K562 (cell line): ENCODE results near the gene TTC27. TPM values are rescaled to one million over a fixed set of nuclear protein-coding genes. Genes with fewer than 3 reads are reported as not detected.
A peak's percentile ranks its signal among the peaks of the same experiment; 100 is the strongest.

Experiments used
- CBFA2T3 ChIP-seq: fragments of 450-650 bp; IDR thresholded peaks from 2 replicates; pipeline ENCODE4 v1.6.1; 2017
- FOXK2 ChIP-seq, 2 experiments: fragments of 450-650 bp; IDR thresholded peaks in 1 of 2; conservative IDR thresholded peaks in 1 of 2; 2 replicates each; pipeline ENCODE4 v1.6.1; 2016; ENCODE audit warnings: low read depth in 2 of 2, mild to moderate bottlenecking in 1 of 2
- GATAD2A ChIP-seq: fragments of 450-650 bp; IDR thresholded peaks from 2 replicates; pipeline ENCODE4 v1.6.1; 2017
- NCOA4 ChIP-seq: fragments of 450-650 bp; IDR thresholded peaks from 2 replicates; pipeline ENCODE4 v1.6.1; 2018; ENCODE audit warnings: mild to moderate bottlenecking; ENCODE audit not compliant: partially characterized antibody
- NFIX ChIP-seq: fragments of 250-450 bp; sonication (Bioruptor Pico); IDR thresholded peaks from 2 replicates; pipeline ENCODE4 v1.4.0; 2020; ENCODE audit warnings: low read depth, mild to moderate bottlenecking, moderate library complexity
- SMARCE1 ChIP-seq: fragments of 450-650 bp; IDR thresholded peaks from 2 replicates; pipeline ENCODE4 v1.7.1; 2016; ENCODE audit warnings: mild to moderate bottlenecking
- TBP ChIP-seq: optimal IDR thresholded peaks from 2 replicates; pipeline ENCODE3; 2011; ENCODE audit warnings: low read depth, low read length, improper control_type of control experiment
- ZBTB40 ChIP-seq, 2 experiments: fragments of 450-650 bp in 1 of 2; sonication (generic) in 1 of 2; formaldehyde crosslinking in 1 of 2; IDR thresholded peaks; 2 replicates each; pipeline versions ENCODE4 v1.7.1 to v1.9.0; 2016 to 2022; ENCODE audit warnings: inconsistent platforms in 1 of 2, mild to moderate bottlenecking in 1 of 2, missing genetic modification reagents in 1 of 2
- ZC3H4 ChIP-seq: sonication (generic); formaldehyde crosslinking; IDR thresholded peaks from 2 replicates; pipeline ENCODE4 v1.9.0; 2021; ENCODE audit warnings: missing genetic modification reagents, borderline replicate concordance
- ZC3H8 ChIP-seq: fragments of 450-650 bp; IDR thresholded peaks from 2 replicates; pipeline ENCODE4 v1.6.1; 2017
- ZFP36 ChIP-seq: fragments of 150-350 bp; IDR thresholded peaks from 2 replicates; pipeline ENCODE4 v1.6.1; 2018; ENCODE audit warnings: low read length, low read depth; ENCODE audit not compliant: partially characterized antibody
- polyA plus RNA-seq, 8 experiments: library from polyadenylated mRNA; depleted of rRNA in 4 of 8; stranded (reverse) in 5 of 8; unstranded in 3 of 8; fragments of >200 nt; fragmentation: Nextera tagmentation in 2 of 8; fragmentation: Illumina TruSeq in 1 of 8; extraction: Ambion mirVana in 2 of 8; extraction: Trizol in 1 of 8; gene quantifications; 2 replicates each; pipeline versions ENCODE4 v1.2.1 to v1.2.3, GENCODE V29; 2011 to 2014; ENCODE audit warnings: inconsistent platforms in 1 of 8, missing spikeins in 1 of 8
- total RNA-seq, 7 experiments: library from RNA; depleted of rRNA in 6 of 7; stranded (reverse); fragments of >200 nt in 6 of 7; fragmentation: Illumina TruSeq in 2 of 7; extraction: Trizol in 2 of 7; gene quantifications; 2 replicates each; pipeline versions ENCODE4 v1.2.1 to v1.2.3, GENCODE V29; 2011 to 2021; ENCODE audit warnings: low replicate concordance in 1 of 7
- TF ChIP-seq, protein P1 (sequence below), 2 experiments: fragments of 150-350 bp in 1 of 2; IDR thresholded peaks; 2 replicates each; pipeline ENCODE4 v1.6.1; 2012 to 2016; ENCODE audit warnings: low read depth in 2 of 2, low read length in 2 of 2, mild to moderate bottlenecking in 1 of 2, moderate library complexity in 1 of 2
- TF ChIP-seq, protein P2 (sequence below): conservative IDR thresholded peaks from 2 replicates; pipeline ENCODE4 v1.6.1; 2011; ENCODE audit warnings: low read depth, mild to moderate bottlenecking, low read length; ENCODE audit not compliant: control insufficient read depth

Gene TTC27
- total and polyA plus RNA-seq, 9 of the 15 experiments (the other 6 are each of a cell fraction or from before 2014, with no cell fraction given) = 44.3 to 93.4 (median 57.3) TPM

DNA sequence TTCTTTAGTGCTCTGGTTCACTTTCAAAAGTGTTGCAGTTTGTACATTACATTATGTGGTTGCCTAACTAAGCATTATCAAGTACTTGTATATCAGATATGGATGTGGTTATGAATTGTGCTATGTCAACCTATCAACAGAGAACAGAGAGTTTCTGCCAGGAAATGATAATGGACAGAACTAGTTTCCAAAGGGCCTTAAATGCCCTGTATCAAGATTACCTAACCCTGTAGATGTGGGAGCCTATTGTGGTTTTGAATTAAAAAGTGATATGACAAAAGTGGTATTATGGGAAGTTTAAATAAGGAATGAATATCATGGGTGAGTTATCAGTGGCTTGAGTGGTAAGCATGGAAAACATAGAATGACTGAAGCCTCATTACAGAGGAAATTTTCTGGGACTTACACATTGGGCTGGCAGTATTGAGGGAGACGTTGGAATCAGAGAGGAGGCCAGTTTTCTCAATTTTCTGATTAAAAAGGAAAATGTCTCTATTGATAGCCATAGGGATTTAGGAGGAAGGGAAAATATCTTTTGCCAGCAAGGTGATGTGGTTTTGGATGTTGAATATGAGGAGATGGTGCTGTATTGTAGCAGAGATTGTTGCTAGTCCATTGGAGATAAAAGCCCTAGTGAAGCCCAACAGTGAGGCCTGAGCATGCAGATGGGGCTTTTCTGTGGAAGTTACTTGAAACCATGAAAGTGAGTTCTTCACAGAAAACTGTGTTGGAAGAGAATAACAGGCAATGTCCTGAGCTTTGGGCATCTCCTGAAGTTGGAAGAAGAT, 140.7 kb downstream of the TTC27 start (continued):
- TF ChIP-seq NCOA4 (no peak), SMARCE1 (peak; percentile 99), TBP (peak; percentile 17), ZC3H4 (CRISPR knock-in tag) (no peak), NFIX (no peak), GATAD2A (peak; percentile 45; the same call in 1 of the 2 replicates), ZC3H8 (no peak), ZFP36 (no peak), FOXK2 (conservative IDR thresholded peaks at IDR 0.05 in 1 of 2, IDR thresholded peaks at IDR 0.05 in 1 of 2; ENCODE audit: low read depth in 2 of 2) (peak; percentile 58 to 64; a peak in 2 of 4 replicates), ZBTB40 (IDR thresholded peaks at IDR 0.05) (peak; percentile 20; the same call in 1 of the 2 replicates), ZBTB40 (CRISPR knock-in tag; IDR thresholded peaks at IDR 0.05) (no peak), CBFA2T3 (peak; percentile 98)
- TF ChIP-seq, protein P1, sequence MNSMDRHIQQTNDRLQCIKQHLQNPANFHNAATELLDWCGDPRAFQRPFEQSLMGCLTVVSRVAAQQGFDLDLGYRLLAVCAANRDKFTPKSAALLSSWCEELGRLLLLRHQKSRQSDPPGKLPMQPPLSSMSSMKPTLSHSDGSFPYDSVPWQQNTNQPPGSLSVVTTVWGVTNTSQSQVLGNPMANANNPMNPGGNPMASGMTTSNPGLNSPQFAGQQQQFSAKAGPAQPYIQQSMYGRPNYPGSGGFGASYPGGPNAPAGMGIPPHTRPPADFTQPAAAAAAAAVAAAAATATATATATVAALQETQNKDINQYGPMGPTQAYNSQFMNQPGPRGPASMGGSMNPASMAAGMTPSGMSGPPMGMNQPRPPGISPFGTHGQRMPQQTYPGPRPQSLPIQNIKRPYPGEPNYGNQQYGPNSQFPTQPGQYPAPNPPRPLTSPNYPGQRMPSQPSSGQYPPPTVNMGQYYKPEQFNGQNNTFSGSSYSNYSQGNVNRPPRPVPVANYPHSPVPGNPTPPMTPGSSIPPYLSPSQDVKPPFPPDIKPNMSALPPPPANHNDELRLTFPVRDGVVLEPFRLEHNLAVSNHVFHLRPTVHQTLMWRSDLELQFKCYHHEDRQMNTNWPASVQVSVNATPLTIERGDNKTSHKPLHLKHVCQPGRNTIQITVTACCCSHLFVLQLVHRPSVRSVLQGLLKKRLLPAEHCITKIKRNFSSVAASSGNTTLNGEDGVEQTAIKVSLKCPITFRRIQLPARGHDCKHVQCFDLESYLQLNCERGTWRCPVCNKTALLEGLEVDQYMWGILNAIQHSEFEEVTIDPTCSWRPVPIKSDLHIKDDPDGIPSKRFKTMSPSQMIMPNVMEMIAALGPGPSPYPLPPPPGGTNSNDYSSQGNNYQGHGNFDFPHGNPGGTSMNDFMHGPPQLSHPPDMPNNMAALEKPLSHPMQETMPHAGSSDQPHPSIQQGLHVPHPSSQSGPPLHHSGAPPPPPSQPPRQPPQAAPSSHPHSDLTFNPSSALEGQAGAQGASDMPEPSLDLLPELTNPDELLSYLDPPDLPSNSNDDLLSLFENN (IDR thresholded peaks at IDR 0.05; ENCODE audit: low read depth in 2 of 2, low read length in 2 of 2) = peak in 1 of 2 experiments; percentile 96; a peak in 2 of 4 replicates
- TF ChIP-seq, protein P2, sequence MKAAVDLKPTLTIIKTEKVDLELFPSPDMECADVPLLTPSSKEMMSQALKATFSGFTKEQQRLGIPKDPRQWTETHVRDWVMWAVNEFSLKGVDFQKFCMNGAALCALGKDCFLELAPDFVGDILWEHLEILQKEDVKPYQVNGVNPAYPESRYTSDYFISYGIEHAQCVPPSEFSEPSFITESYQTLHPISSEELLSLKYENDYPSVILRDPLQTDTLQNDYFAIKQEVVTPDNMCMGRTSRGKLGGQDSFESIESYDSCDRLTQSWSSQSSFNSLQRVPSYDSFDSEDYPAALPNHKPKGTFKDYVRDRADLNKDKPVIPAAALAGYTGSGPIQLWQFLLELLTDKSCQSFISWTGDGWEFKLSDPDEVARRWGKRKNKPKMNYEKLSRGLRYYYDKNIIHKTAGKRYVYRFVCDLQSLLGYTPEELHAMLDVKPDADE = no peak
